Raji (cell line): Measurements from ENCODE around the gene C16orf96.

Source experiments
- POLR2A ChIP-seq: IDR thresholded peaks from 2 replicates; pipeline ENCODE4 v1.6.1; 2011; ENCODE audit warnings: low read depth, low read length, control low read depth; ENCODE audit not compliant: insufficient read depth

C16orf96 gene

DNA sequence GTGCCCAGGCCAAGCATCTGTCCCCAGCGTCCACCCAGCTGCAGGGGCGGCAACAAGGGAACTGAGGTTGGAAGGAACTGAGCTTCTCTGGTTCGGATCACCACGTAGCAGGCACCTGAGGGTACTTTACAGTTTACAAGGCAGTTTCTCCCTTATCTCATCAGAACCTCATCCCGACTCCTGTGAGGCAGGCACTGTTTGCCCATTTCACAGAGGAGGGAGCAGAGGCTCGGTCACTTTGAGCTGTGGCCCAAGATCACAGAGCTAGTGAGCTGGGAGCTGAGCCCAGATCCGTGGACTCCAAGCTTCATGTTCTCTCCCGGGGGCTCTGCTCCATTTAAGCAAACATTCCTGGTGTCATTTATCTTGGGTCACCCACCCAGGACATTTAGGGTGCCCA is 43.4 kb downstream of the C16orf96 start:
- TF ChIP-seq POLR2A, result no peak

DNA sequence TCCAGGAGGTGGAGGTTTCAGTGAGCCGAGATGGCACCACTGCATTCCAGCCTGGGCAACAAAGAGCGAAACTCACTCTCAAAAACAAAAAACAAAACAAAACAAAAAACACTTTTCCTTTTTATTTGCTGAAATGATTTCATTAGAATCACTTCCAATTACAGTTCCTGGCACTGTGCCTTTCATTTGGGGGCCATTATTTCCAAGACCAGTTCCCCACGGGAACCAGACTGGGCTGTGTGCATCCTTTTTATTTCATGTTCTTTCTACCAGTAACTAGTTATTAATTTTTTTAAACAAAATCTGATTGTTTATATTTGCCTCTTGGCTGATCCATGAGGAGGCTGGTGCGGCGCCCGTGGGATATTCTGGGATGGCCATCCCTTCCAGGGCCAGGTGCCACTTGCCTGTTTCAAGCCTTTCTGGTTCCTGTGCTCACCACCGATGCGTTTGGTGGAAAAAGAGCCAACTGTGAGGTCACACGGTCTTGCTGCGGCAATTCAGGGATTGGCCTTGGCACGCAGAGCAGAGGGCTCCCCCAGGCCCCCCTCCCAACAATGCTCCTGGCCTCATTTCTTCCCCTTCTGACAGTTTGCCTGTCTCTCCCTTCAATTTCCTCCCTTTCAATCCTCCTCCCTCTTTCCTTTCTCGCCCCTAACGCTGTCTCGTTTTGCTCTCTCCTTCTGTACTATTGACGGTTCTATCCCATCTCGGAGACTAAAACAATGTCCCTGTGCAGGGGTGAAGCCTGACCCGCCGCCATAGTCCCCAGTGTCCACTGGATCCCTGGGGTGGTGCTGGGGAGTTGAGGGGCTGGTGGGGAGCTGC is 45.1 kb downstream of the C16orf96 start:
- no peak for TF ChIP-seq POLR2A

DNA sequence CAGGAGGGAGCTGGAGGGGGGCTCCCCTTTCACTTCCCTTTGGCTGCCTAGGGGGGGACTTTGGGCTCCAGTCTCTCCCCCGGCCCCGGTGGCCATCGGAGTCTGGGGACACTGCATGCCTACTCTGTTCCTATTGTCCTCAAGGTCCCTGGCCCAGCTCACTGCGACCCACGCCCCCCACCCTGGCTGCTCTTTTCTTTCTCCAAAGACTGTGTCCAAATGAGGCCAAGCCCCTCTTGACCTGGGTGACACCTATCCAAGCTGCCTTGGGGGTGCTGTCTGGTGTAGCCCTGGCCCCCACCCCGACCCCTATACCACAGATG is 45.7 kb downstream of the C16orf96 start:
- no peak for TF ChIP-seq POLR2A

DNA sequence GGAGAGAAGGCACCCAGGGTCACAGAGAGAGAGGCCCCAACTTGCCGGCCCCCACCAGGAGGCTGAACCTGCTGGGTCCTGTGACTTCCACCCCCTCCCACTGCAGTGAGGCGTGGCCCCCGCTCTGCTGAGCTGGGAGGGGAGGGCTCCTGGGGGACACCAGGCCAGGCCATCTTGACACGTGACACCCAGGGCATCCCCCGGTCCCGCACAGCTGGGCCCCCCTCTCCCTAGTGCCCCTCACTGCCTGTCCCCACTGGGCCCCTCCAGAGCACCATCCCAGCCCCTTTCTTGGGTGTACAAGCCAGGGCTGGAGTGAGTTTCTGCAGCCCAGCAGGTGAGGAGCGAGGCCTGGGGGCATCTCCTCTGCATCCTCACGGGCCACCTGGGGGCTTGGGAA is 46.2 kb downstream of the C16orf96 start:
- TF ChIP-seq POLR2A, result no peak

DNA sequence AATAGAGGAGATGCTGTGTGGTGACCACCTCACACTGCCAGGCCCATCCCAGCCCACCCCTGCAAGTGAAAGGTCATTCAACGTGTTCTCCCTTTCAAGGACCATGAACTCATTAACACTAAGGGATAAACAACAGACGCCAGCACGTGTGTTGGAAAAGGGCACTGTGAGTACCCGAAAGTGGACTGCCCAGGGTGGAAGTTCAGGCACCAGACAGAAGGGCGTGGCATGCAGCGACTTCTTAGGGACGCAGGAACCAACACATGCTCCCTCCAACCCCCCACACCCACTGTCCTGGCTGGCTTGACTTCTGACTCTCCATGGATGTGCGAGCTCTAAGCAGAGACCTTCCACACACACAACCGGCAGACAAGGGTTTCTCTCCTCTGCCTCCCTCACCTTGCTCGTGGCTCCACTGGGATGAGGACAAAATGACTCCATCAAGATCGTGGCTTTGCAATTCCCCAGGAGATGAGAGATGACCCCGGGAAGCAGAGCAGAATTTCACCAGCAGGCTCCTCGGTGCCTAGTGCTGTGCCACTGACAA is 47.6 kb downstream of the C16orf96 start:
- no peak for TF ChIP-seq POLR2A

DNA sequence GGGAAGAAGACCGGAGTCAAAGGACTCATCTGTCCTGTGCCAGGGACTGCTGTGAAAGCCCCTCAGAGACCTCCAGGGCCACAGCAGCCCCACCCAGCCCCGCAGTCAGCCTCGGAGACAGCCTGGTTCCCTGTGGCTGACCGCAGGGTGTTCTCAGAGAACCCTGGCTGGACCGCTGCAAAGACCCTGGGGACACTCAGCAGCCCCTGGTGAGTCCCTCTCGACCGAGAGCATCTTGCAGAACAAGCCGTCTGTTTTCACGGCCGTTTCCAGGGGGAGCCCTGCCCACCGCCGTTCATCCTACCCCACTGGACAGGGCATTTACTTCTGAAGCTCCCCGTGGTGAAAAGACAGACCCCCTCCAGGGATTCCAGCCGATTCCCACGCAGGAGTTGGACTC is 48.3 kb downstream of the C16orf96 start:
- TF ChIP-seq POLR2A, result no peak

DNA sequence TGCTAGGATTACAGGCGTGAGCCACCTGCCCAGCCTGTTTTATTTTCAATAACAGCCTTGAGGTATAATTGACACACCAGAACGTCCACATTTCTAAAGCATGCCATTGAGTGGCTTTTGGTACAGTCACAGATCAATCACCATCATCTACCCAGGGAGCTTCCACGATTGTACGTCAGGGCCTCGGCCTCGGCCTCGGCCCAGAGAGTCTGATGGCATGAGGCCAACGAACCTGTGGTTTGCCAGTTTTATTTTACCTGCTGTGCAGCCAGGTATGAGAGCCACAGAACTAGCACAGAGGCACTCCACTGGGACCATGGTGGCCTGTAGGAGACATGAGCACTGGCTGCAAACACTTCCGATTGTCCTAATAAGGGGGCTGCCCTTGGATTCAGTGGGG is 50.2 kb downstream of the C16orf96 start:
- no peak for TF ChIP-seq POLR2A

DNA sequence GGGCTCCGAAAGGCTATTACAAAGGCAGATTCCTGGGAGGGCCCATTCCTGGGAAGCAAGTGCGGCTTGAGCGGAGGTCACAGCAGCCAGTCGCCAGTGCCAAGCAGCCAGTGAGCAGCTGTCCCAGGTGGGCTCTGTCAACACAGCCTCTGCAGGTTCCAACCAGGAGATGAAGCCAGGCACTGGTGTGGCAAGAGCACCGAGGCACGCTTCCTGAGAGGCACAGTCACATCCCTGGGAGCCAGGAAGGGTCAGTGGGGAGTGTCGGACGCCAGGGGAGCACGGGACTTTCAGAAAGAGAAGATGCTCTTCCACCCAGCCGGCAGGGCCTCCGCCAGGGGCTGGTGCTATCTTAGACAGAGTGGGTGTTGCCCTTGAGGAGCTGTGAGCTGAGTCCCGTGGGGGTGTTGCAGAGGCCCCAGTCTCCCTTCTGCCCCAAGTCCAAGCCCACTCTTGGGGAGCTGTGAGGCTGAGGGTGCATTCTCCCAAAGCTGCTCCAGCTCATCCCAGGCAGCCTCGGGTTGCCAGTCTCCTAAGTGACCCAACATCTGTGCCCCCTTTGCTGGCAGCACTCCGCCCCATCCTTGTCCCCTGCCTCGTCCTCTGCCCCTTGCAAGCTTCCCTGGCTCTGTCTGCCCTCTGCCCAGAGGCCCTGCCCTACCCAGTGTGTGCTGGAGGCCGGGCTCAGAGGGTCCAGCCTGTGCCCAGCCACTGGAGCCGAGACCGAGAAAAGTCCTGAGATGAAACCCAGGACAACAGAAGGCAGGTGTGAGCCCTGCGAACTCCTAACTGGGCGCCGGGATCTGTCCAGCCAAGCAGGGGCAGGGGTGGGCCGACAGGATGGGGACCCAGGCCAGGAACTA is 51.9 kb downstream of the C16orf96 start:
- no peak for TF ChIP-seq POLR2A

DNA sequence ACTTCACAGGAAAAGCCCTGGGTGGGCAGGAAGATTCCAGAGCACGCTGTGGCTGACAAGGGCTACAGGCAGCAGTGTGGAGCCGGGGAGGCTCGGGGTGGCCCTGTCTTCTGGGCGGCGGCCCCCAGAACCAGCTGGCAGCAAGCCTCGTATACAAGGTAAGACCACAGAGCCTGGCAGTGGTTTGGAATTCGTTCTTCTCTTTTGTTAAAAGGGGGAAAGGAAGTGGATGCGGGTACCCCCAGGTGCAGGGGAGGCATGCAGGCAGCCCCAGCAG is 52.5 kb downstream of the C16orf96 start:
- no peak for TF ChIP-seq POLR2A

DNA sequence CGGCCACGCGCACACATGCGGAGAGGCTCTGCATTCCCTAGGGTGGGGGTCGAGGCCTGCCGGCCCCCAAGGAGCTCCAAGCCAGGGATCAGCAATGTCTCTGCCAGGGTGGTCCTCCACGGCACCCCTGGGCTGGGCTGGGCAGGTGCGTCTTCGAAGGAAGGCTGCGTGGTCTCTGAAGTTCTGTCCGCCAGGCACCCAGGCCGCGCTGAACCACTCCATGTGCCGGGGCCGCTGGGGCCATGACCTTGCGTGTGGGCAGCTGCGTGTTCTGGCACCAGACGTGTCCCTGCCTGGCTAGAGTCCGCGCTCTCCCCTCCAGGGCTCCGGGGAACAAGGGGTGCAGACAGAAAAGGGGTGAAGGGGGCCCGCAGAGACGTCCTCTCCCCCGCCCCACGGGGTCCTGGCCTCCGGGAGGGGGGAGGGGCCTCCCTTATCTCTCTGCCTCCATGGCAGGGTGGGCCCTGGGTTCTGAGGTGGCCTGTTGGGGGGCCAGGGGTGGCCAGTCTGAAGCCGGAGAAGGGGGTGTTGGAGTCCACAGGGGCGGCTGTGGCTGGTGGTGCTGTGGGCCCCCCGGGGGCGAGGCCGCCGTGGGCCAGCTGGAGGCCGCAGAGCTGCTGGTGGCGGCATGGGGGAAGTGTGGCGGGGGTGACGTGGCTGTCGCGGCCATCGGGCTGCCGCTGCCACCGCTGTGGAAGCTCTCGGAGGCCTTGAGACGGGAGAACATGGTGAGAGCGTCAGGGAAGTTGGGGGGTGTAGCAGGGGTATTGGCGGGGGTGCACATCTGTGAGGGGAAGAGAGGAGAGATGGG is 53.3 kb downstream of the C16orf96 start:
- no peak for TF ChIP-seq POLR2A

DNA sequence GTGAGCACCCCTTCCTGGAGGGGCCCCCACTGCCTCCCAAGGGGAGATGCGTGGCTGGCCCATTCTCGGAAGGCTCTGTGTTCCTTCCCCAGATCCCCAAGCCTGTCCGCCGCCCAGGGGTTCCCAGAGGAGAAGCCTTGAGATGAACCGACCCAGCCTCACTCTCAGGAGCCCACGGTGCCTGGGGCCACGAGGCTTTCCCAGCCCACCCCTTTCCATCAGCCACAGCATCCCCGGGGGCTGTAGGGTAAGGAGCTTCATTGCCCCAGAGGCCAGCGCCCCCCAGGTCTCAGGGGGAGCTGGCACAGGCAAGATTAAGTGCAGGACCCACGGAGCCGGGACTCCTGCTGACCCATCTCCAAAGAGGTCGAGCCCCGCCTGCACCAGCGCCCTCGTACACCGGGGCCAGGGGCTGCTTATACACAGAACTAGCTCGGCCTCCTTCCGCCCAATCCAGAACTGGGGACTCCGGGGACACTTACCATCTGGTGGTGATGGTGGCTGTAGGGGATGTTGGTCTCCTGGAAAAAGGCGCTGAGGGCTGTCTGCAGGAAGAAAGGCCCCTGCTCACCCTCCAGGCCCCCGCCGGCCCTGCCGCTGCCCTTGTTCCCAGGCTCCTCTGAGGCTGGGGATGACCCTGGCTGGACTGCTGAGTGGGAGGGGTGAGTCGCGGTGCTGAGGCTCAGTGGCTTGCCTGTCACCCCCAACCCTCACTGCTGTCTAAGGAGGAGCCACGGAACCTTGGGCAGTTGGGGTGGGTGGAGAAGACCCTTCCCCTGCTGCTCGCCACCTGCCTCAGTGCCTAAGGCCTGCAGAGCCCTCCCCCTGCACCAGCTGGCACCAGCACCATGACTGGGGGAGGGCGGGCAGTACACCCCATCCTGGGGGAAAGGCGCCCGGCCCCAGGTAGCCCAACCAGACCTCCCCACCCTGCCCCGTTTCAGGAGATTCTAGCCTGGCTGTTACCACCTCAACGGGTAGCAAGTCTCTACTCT is 54.2 kb downstream of the C16orf96 start:
- no peak for TF ChIP-seq POLR2A

DNA sequence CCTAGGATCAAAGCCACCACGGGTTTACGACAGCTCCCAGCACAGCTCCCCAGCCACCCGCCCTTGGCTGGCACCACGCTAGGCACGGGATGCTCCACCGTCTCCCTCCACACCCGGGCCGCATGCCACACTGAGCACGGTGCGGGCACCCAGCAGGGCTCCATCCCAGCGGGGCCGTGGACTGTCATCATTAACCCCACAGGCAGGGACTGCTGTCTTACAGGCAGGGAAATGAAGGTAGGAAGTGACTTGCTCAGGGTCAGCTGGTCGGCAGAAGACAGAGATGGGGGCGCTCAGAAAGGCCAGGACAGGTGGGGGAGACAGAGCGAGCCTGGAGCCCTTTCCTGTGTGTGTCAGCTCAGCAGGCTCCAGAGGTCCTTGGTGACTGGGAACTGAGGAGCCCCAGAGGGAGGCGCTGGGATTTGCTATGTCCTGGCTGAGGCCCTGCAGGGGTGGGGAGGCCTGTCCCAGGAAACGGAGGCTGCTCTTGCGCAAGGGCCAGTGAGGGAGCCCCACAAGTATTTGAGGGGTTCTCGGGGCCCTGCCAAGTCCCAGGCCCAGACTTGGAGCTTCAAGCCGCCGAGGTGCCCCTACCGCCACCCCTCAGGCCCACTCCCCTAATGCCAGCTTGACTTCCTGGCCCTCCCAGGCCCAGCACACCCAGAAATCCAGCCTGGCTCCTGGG is 55.3 kb downstream of the C16orf96 start:
- TF ChIP-seq POLR2A, result no peak

DNA sequence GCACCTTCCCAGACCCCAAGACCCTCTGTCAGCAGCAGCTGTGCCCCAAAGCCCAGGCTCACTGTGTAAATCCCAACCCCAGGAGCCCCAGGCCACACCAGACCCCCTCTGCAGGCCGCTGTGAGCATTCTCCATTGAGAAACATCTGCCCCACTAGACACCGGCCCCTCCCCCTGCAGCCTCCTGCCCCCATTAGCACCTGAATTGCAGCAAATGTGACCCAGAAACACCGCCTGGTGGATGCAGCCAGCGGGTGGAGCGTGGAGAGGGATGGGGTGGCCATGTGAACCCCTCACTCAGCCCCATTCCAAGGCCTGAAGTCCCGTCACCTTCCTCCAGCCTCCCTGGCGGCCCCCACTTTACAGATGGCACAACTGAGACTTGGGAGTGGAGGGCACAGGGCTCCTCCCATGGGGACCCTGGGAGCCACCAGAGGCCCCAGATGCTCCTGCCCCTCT is 56.4 kb downstream of the C16orf96 start:
- no peak for TF ChIP-seq POLR2A
